ENCODE measurements around the gene MYMK.

The MYMK gene

GRCh38 chr9:133515615-133516255, 9.0 kb downstream of the MYMK start:
- Histone ChIP-seq H3K27ac (ENCODE audit: low read depth, low read length) (no peak overlapping the region), H2AK5ac (ENCODE audit: low read length) (no peak overlapping the region), H3K9ac (ENCODE audit: low read length) (no peak overlapping the region), H2BK120ac (ENCODE audit: low read depth, low read length) (no peak overlapping the region), H3K4me3 (ENCODE audit: low read length) (no peak overlapping the region), H3K56ac (ENCODE audit: low read length) (peak overlapping the region; percentile 34), H2BK5ac (ENCODE audit: low read length) (no peak overlapping the region), H3K4ac (ENCODE audit: low read depth, low read length) (no peak overlapping the region), H3K79me1 (ENCODE audit: low read length) (no peaks in the 10 kb centered on the region), H4K5ac (ENCODE audit: low read length) (no peak overlapping the region), H3K18ac (ENCODE audit: low read length) (no peak overlapping the region), H3K36me3 (ENCODE audit: control insufficient read depth, insufficient read depth, low read length) (no peaks in the 10 kb centered on the region), H3K4me1 (ENCODE audit: control insufficient read depth, low read depth, low read length) (peaks cover 2% of the 10 kb centered on the region), H3K79me2 (ENCODE audit: control insufficient read depth, insufficient read depth, low read length) (no peaks in the 10 kb centered on the region), H2BK15ac (replicated peaks; ENCODE audit: low read depth) (no peak overlapping the region), H3K23ac (ENCODE audit: low read length) (no peak overlapping the region), H3K4me2 (ENCODE audit: low read length) (no peak overlapping the region), H4K8ac (ENCODE audit: low read depth, low read length) (no peak overlapping the region), H3K27me3 (ENCODE audit: insufficient read depth, low read length, poor library complexity) (no peaks in the 10 kb centered on the region)
- DNase-seq: no peak
- no CpG with 5 or more reads among the region's 17 CpGs for WGBS (ENCODE audit: extremely low coverage, insufficient coverage, low lambda C conversion rate)

- Histone ChIP-seq H3K36me3 (ENCODE audit: control insufficient read depth, insufficient read depth, low read length) (no peaks in the 10 kb centered on the region), H3K18ac (ENCODE audit: low read length) (no peak overlapping the region), H3K4me3 (ENCODE audit: low read length) (no peak overlapping the region), H4K5ac (ENCODE audit: low read length) (no peak overlapping the region), H4K8ac (ENCODE audit: low read depth, low read length) (no peak overlapping the region), H3K79me2 (ENCODE audit: control insufficient read depth, insufficient read depth, low read length) (no peaks in the 10 kb centered on the region), H2BK5ac (ENCODE audit: low read length) (no peak overlapping the region), H2BK120ac (ENCODE audit: low read depth, low read length) (no peak overlapping the region), H3K27ac (ENCODE audit: low read depth, low read length) (no peak overlapping the region), H3K4me2 (ENCODE audit: low read length) (no peak overlapping the region), H3K23ac (ENCODE audit: low read length) (no peak overlapping the region), H2AK5ac (ENCODE audit: low read length) (no peak overlapping the region), H3K56ac (ENCODE audit: low read length) (no peak overlapping the region), H3K27me3 (ENCODE audit: insufficient read depth, low read length, poor library complexity) (no peaks in the 10 kb centered on the region), H3K4me1 (ENCODE audit: control insufficient read depth, low read depth, low read length) (peaks cover 2% of the 10 kb centered on the region), H3K4ac (ENCODE audit: low read depth, low read length) (no peak overlapping the region), H3K79me1 (ENCODE audit: low read length) (no peaks in the 10 kb centered on the region), H2BK15ac (replicated peaks; ENCODE audit: low read depth) (no peak overlapping the region), H3K9ac (ENCODE audit: low read length) (no peak overlapping the region)
- no CpG with 5 or more reads among the region's 10 CpGs for WGBS (ENCODE audit: extremely low coverage, insufficient coverage, low lambda C conversion rate)
- DNase-seq: no peak
Measured at GRCh38 chr9:133515240-133515610, 9.5 kb downstream of the MYMK start.

GRCh38 chr9:133514460-133515239, 10.1 kb downstream of the MYMK start:
- no peak overlapping the region for H3K4me3 ChIP-seq (ENCODE audit: low read length)
- no peak overlapping the region for H3K23ac ChIP-seq (ENCODE audit: low read length)
- H3K18ac ChIP-seq (ENCODE audit: low read length): no peak overlapping the region
- H3K27ac ChIP-seq (ENCODE audit: low read depth, low read length): no peak overlapping the region
- no peak overlapping the region for H2BK5ac ChIP-seq (ENCODE audit: low read length)
- no peaks in the 10 kb centered on the region for H3K79me1 ChIP-seq (ENCODE audit: low read length)
- H3K9ac ChIP-seq (ENCODE audit: low read length): no peak overlapping the region
- no peak for DNase-seq
- no peak overlapping the region for H4K8ac ChIP-seq (ENCODE audit: low read depth, low read length)
- no peak overlapping the region for H2BK15ac ChIP-seq (replicated peaks; ENCODE audit: low read depth)
- no peaks in the 10 kb centered on the region for H3K79me2 ChIP-seq (ENCODE audit: control insufficient read depth, insufficient read depth, low read length)
- no peak overlapping the region for H3K4ac ChIP-seq (ENCODE audit: low read depth, low read length)
- H3K4me2 ChIP-seq (ENCODE audit: low read length): no peak overlapping the region
- no peaks in the 10 kb centered on the region for H3K27me3 ChIP-seq (ENCODE audit: insufficient read depth, low read length, poor library complexity)
- peaks cover 3% of the 10 kb centered on the region for H3K4me1 ChIP-seq (ENCODE audit: control insufficient read depth, low read depth, low read length)
- no peak overlapping the region for H3K56ac ChIP-seq (ENCODE audit: low read length)
- H4K5ac ChIP-seq (ENCODE audit: low read length): no peak overlapping the region
- WGBS (ENCODE audit: extremely low coverage, insufficient coverage, low lambda C conversion rate): no CpG with 5 or more reads among the region's 14 CpGs
- no peak overlapping the region for H2AK5ac ChIP-seq (ENCODE audit: low read length)
- H3K36me3 ChIP-seq (ENCODE audit: control insufficient read depth, insufficient read depth, low read length): no peaks in the 10 kb centered on the region
- no peak overlapping the region for H2BK120ac ChIP-seq (ENCODE audit: low read depth, low read length)

GRCh38 chr9:133513214-133514100, 11.3 kb downstream of the MYMK start:
- H3K27ac ChIP-seq (ENCODE audit: low read depth, low read length): no peak overlapping the region
- no peak overlapping the region for H3K23ac ChIP-seq (ENCODE audit: low read length)
- H2BK120ac ChIP-seq (ENCODE audit: low read depth, low read length): no peak overlapping the region
- no peak overlapping the region for H3K4ac ChIP-seq (ENCODE audit: low read depth, low read length)
- H3K56ac ChIP-seq (ENCODE audit: low read length): peak overlapping the region; percentile 25
- DNase-seq: no peak
- no peaks in the 10 kb centered on the region for H3K79me1 ChIP-seq (ENCODE audit: low read length)
- H3K36me3 ChIP-seq (ENCODE audit: control insufficient read depth, insufficient read depth, low read length): no peaks in the 10 kb centered on the region
- H2AK5ac ChIP-seq (ENCODE audit: low read length): no peak overlapping the region
- no peak overlapping the region for H4K8ac ChIP-seq (ENCODE audit: low read depth, low read length)
- no peak overlapping the region for H3K4me2 ChIP-seq (ENCODE audit: low read length)
- H3K4me1 ChIP-seq (ENCODE audit: control insufficient read depth, low read depth, low read length): peaks cover 7% of the 10 kb centered on the region
- H3K9ac ChIP-seq (ENCODE audit: low read length): no peak overlapping the region
- H4K5ac ChIP-seq (ENCODE audit: low read length): no peak overlapping the region
- WGBS (ENCODE audit: extremely low coverage, insufficient coverage, low lambda C conversion rate): no CpG with 5 or more reads among the region's 28 CpGs
- no peaks in the 10 kb centered on the region for H3K27me3 ChIP-seq (ENCODE audit: insufficient read depth, low read length, poor library complexity)
- no peak overlapping the region for H2BK5ac ChIP-seq (ENCODE audit: low read length)
- H2BK15ac ChIP-seq (replicated peaks; ENCODE audit: low read depth): no peak overlapping the region
- H3K18ac ChIP-seq (ENCODE audit: low read length): no peak overlapping the region
- H3K79me2 ChIP-seq (ENCODE audit: control insufficient read depth, insufficient read depth, low read length): no peaks in the 10 kb centered on the region
- H3K4me3 ChIP-seq (ENCODE audit: low read length): no peak overlapping the region

- no peaks in the 10 kb centered on the region for H3K36me3 ChIP-seq (ENCODE audit: control insufficient read depth, insufficient read depth, low read length)
- no peak overlapping the region for H2AK5ac ChIP-seq (ENCODE audit: low read length)
- no peaks in the 10 kb centered on the region for H3K79me2 ChIP-seq (ENCODE audit: control insufficient read depth, insufficient read depth, low read length)
- DNase-seq: no peak
- no peak overlapping the region for H3K18ac ChIP-seq (ENCODE audit: low read length)
- no peak overlapping the region for H3K4me2 ChIP-seq (ENCODE audit: low read length)
- H3K4ac ChIP-seq (ENCODE audit: low read depth, low read length): no peak overlapping the region
- no peaks in the 10 kb centered on the region for H3K27me3 ChIP-seq (ENCODE audit: insufficient read depth, low read length, poor library complexity)
- WGBS (ENCODE audit: extremely low coverage, insufficient coverage, low lambda C conversion rate): no CpG with 5 or more reads among the region's 19 CpGs
- no peak overlapping the region for H3K27ac ChIP-seq (ENCODE audit: low read depth, low read length)
- H3K9ac ChIP-seq (ENCODE audit: low read length): no peak overlapping the region
- no peak overlapping the region for H3K4me3 ChIP-seq (ENCODE audit: low read length)
- no peak overlapping the region for H3K56ac ChIP-seq (ENCODE audit: low read length)
- H4K8ac ChIP-seq (ENCODE audit: low read depth, low read length): no peak overlapping the region
- no peak overlapping the region for H2BK5ac ChIP-seq (ENCODE audit: low read length)
- no peaks in the 10 kb centered on the region for H3K79me1 ChIP-seq (ENCODE audit: low read length)
- H2BK15ac ChIP-seq (replicated peaks; ENCODE audit: low read depth): no peak overlapping the region
- H3K4me1 ChIP-seq (ENCODE audit: control insufficient read depth, low read depth, low read length): peaks cover 7% of the 10 kb centered on the region
- H4K5ac ChIP-seq (ENCODE audit: low read length): no peak overlapping the region
- no peak overlapping the region for H3K23ac ChIP-seq (ENCODE audit: low read length)
- no peak overlapping the region for H2BK120ac ChIP-seq (ENCODE audit: low read depth, low read length)
Measured at GRCh38 chr9:133512253-133513213, 12.2 kb downstream of the MYMK start.

All from mesendoderm (in vitro differentiated cells).